ENCODE results near the gene GARIN1A.
"Not testable (repeated sequence)": the region's sequence is repeated elsewhere in the genome, so short reads cannot be mapped to it uniquely, and the experiment has no call there.

The GARIN1A gene

GRCh38 chr7:128671992-128672391 is at the start of gene GARIN1A:
TSS of gene GARIN1A (plus strand) at chr7:128672292. CDS start at chr7:128672398, 106 bp downstream.
- no peak for DNase-seq

GRCh38 chr7:128627124-128627523 is 45.0 kb upstream of the GARIN1A start:
- DNase-seq = not testable (repeated sequence)

GRCh38 chr7:128633915-128634314 is 38.2 kb upstream of the GARIN1A start:
- not testable (repeated sequence) for DNase-seq

- not testable (repeated sequence) for DNase-seq
Observed at GRCh38 chr7:128645206-128645605, 26.9 kb upstream of the GARIN1A start.

- DNase-seq = not testable (repeated sequence)
Observed at GRCh38 chr7:128645844-128646243, 26.2 kb upstream of the GARIN1A start.

GRCh38 chr7:128646877-128647276 is 25.2 kb upstream of the GARIN1A start:
- not testable (repeated sequence) for DNase-seq

- DNase-seq = not testable (repeated sequence)
Observed at GRCh38 chr7:128651096-128651495, 21.0 kb upstream of the GARIN1A start.

- DNase-seq = not testable (repeated sequence)
Observed at GRCh38 chr7:128652606-128653005, 19.5 kb upstream of the GARIN1A start.

GRCh38 chr7:128653197-128653596 is 18.9 kb upstream of the GARIN1A start:
- not testable (repeated sequence) for DNase-seq

GRCh38 chr7:128654080-128654479 is 18.0 kb upstream of the GARIN1A start:
- not testable (repeated sequence) for DNase-seq

GRCh38 chr7:128654501-128654900 is 17.6 kb upstream of the GARIN1A start:
- not testable (repeated sequence) for DNase-seq

- DNase-seq = not testable (repeated sequence)
Observed at GRCh38 chr7:128658428-128658827, 13.7 kb upstream of the GARIN1A start.

GRCh38 chr7:128660596-128660995 is 11.5 kb upstream of the GARIN1A start:
- no peak for DNase-seq

- DNase-seq = no peak
Observed at GRCh38 chr7:128661446-128661845, 10.6 kb upstream of the GARIN1A start.

- no peak for DNase-seq
Observed at GRCh38 chr7:128662091-128662490, 10.0 kb upstream of the GARIN1A start.

- not testable (repeated sequence) for DNase-seq
Observed at GRCh38 chr7:128663223-128663622, 8.9 kb upstream of the GARIN1A start.

GRCh38 chr7:128665057-128665456 is 7.0 kb upstream of the GARIN1A start:
- no peak for DNase-seq

GRCh38 chr7:128666200-128666599 is 5.9 kb upstream of the GARIN1A start:
- DNase-seq = no peak

- no peak for DNase-seq
Observed at GRCh38 chr7:128672927-128673517, 930 bp downstream of the GARIN1A start.

GRCh38 chr7:128673571-128673970 is 1.5 kb downstream of the GARIN1A start:
- no peak for DNase-seq

- no peak for DNase-seq
Observed at GRCh38 chr7:128676665-128677064, 4.6 kb downstream of the GARIN1A start.

- no peak for DNase-seq
Observed at GRCh38 chr7:128679920-128680319, 7.8 kb downstream of the GARIN1A start.

- DNase-seq = no peak
Observed at GRCh38 chr7:128681794-128682537, 9.9 kb downstream of the GARIN1A start.

- not testable (repeated sequence) for DNase-seq
Observed at GRCh38 chr7:128683270-128683669, 11.2 kb downstream of the GARIN1A start.
